NT2/D1 (cell line): ENCODE results near the gene TNN.

ENCODE experiments used
- SUZ12 ChIP-seq: IDR thresholded peaks from 2 replicates; pipeline ENCODE4 v1.6.1; 2011; ENCODE audit not compliant: insufficient read length, insufficient read depth; ENCODE audit errors: extremely low read depth
- ZNF274 ChIP-seq: IDR thresholded peaks from 2 replicates; pipeline ENCODE4 v1.6.1; 2011; ENCODE audit warnings: mild to moderate bottlenecking, low read depth, low read length

DNA sequence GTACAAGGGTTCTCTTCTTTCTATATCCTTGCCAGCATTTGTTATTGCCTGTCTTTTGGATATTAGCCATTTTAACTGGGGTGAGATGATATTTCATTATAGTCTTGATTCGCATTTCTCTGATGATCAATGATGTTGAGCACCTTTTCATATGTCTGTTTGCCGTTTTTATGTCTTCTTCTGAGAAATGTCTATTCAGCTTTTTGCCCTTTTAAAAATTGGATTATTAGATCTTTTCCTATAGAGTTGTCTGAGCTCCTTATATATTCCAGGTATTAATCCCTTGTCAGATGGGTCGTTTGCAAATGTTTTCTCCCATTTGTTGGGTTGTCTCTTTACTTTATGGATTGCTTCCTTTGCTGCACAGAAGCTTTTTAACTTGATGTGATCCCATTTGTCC, 25.0 kb upstream of the TNN start:
- TF ChIP-seq ZNF274 (no peak), SUZ12 (no peak)
